Germinal center (tissue), 1 donor: ENCODE results near the gene TPCN2.
"Not testable (repeated sequence)": the region's sequence is repeated elsewhere in the genome, so short reads cannot be mapped to it uniquely, and the experiment has no call there.

Source experiments
- DNase-seq: peaks from one replicate; pipeline ENCODE4 v3.0.0; 2012; ENCODE audit warnings: mixed read lengths, low spot score

Gene TPCN2

DNA sequence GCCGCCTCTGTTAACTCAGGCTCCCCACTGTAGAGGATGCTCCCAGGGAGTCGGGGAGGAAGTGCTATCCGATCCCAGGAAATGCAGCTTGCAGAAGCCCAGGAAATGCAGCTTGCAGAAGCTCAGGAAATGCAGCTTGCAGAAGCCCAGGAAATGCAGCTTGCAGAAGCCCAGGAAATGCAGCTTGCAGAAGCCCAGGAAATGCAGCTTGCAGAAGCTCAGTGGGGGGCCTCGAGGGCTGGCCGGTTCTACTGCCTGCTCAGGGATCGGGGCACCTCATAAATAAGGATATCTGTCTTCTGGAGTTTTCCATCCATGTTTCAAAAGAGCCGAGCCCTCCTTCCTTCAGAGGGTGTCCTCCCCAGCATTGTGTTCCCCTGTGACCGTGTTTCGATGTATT is 81.9 kb downstream of the TPCN2 start:
- no peak for DNase-seq

DNA sequence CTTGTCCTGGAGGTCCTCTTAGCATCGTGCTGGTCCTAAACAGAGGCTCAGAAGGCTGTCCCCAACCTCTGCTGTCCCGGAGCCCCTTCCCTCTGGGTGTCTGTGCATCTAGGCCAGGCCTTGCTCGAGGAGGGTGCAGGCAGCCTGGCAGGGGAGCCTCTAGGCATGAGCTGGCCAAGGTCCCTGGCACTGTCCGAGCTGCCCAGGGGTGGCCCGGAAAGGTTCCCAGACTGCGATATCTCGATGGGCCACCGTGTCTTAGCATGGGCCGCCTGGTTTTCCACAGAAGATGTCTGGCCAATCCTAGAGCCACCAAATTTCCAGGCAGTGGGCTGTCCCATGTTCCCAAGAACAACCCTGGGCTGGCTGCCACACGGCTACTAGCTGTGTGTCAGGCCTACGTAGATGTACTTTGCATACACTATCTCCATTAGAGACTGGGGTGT is 82.4 kb downstream of the TPCN2 start:
- DNase-seq: no peak

DNA sequence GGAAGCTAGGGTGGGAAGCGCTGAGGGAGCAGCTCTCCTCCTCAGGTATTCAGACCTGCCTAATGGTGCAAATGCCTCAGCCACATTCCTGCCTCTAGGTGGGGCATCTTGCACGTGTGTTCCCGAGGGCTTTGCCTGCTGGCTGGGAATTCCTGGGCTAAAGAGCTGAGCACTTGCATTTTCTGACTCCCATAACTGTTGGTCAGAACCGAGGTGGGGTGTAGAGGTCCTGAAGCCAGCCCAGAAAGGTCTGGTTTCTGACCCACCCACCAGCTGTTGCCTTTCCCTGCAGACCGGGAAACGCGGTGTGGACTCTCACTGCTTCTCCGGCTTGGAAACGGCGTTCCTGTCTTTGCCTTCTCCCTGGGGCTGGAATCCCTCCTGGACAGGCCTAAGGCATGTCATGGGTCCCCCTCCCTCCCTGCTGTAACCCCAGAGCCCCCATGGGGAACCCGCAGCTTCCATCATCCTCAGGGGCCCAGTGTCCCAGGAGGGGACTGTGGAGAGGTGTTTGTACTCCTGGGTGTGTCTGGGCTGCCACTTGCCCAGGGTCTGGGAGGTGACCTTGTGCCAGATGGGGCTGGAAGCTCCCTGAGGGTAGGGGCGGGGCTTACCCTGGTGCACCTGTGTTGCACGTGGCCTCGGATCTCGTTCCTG is 83.0 kb downstream of the TPCN2 start:
- no peak for DNase-seq

DNA sequence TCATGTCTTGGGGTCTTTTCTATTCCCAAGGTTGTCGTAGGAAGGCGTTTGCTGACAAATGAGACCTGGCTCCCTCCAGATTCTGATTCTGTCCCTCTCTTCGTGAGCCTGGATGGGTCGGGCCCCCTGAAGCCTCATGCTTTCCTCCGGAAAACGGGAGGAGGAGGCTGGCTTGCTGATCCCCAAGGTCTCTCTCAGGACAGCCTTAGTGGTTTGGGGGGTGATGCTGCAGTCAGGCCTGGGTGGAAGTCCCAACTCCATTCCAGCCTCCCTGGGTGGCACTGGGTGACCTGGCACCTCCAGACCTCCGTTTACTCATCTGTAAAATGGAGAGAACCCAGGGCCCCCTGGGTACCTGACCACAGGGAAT is 83.6 kb downstream of the TPCN2 start:
- DNase-seq: no peak

GRCh38 chr11:69133251-69133650 is 84.5 kb downstream of the TPCN2 start:
- no peak for DNase-seq

DNA sequence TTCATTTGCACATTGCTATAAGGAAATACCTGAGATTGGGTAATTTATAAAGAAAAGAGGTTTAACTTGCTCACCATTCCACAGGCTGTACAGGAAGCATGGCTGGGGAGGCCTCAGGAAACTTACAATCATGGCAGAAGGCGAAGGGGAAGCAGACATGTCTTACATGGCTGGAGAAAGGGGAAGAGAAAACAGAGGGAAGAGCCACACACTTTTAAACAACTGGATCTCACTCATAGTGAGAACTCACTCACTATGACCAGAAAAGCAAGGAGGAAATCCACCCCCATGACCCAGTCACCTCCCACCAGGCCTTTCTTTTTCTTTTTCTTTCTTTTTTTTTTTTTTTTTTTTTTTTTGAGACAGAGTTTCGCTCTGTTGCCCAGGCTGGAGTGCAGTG is 85.5 kb downstream of the TPCN2 start:
- not testable (repeated sequence) for DNase-seq

GRCh38 chr11:69134957-69135356 is 86.2 kb downstream of the TPCN2 start:
- no peak for DNase-seq

DNA sequence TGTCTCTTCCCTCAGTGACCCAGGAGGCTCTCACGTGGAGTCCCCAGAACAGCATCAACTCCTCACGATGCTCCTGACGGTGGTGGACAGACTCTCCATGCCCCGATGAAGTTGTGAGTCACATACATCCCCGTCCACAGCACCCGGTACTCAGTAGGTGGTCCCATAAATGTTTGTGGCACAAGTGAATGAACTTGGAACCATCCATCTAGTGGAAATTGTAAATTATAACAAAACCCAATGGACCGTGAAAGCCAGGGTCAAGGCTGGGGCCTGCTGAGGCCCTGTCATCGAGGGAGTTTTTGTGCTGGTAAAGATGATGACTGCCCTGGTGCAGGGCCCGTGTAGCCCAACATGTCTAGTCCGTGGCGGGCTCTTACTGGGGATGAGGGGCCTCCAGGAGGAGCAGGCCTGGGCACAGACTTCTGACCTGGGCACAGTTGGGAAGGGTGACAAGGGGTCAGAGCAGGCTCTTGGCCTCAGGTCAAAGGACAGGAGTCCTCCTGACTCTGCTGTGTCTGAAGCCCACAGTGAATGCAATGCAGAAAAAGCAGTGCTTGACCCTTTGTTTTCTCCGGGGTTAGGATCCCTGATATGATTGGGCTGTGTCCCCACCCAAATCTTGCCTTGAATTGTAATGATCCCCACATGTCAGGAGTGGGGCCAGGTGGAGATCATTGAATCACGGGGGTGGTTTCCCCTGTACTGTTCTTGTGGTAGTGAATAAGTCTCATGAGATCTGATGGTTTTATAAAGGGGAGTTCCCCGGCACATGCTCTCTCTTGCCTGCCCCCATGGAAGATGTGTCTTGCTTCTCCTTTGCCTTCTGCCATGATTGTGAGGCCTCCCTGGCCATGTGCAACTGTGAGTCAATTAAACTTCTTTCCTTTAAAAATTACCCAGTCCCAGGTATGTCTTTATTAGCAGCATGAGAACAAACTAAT is 87.0 kb downstream of the TPCN2 start:
- no peak for DNase-seq

DNA sequence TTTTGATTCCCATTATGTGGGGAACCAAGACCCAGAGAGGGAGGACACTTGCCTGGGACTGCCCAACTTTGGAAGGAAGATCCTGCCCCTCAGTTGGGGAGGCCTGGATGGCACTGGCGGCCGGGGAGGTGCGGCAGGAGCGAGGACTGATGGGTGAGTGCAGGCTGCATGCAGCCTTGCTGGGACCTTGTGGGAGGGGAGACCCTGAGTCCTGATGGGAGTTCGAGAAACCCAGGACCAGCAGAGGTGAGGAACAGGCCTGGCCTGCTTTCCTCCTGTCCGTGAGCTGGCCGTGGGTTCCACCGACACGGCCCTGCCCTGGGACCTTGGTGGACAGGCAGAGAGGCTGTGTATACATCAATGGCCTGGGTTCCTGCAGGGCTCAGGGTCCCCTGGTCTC is 87.7 kb downstream of the TPCN2 start:
- DNase-seq: no peak

DNA sequence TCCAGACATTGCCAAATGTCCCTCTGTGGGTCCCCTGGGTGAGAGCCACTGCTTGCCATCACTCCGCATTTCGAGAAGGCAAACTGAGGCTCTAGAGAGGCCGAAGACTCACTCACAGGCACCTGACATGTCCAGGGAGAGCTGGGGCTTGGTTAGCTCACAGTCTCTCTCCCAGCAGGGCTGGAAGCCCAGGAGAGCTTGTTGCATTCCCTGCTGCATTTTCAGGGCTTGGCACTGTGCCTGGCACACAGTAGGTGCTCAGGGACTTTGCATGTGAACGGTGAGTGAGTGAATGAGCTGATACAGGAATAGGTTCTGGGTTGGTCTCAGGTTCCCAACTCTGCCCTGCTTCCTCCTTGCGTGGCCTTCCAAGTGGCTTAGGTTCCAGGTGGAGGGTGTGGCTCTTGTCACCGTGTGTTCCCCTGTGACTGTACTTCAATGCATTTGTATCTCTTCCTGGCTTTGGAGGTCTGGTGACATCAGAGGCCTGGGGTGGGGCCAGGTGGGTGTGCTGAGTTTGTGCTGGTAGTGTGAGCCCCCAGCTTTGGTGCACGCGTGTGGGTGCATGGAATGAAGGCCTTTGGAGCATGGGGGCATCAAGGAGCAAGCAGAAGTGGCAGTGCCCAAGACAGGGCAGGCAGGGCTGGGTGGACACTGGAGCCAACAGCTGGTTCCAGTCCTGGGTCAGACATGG is 88.6 kb downstream of the TPCN2 start:
- no peak for DNase-seq

DNA sequence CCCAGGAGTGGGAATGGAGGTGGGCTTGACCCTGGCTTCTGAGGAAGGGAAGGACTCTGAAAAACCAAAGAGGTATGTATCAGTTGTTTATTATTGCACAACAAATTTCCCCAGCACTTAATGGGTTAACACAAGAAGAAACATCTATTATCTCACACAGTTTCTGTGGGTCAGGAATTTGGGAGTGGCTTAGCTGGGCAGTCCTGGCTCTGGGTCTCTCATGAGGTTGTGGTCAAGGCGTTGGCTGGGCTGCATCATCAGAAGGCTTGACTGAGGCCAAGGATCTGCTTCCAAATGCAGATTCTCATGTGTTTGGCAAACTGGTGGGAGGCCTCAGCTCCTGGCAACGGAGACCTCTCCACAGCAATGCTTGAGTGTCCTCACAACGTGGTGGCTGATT is 89.5 kb downstream of the TPCN2 start:
- DNase-seq: no peak

DNA sequence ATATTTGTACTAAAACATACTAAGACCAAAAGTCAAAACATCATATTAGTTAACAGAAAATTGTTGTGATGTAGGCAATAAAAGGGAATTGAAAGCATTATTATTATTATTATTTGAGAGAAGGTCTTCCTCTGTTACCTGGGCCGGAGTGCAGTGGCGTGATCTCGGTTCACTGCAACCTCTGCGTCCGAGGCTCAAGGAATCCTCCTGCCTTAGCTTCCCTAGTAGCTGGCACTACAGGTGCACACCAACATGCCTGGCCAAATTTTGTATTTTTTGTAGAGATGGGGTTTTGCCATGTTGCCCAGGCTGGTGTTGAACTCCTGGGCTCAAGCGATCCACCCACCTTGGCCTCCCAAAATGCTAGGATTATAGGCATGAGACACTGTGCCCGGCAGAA is 91.4 kb downstream of the TPCN2 start:
- not testable (repeated sequence) for DNase-seq

GRCh38 chr11:69140635-69141034 is 91.9 kb downstream of the TPCN2 start:
- DNase-seq: no peak

DNA sequence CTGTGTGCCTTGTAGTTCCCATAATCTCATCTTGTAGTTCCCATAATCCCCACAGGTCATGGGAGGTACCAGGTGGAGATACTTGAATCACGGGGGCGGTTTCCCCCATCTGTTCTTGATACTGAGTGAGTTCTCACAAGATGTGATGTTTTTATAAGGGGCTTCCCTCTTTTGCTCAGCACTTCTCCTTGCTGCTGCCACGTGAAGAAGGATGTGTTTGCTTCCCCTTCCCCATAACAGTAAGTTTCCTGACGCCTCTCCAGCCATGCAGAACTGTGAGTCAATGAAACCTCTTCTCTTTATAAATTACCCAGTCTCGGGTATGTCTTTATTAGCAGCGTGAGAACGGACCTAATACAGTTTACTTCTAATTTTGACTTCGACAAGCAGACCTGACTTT is 93.0 kb downstream of the TPCN2 start:
- DNase-seq: no peak

GRCh38 chr11:69142895-69143294 is 94.2 kb downstream of the TPCN2 start:
- no peak for DNase-seq

DNA sequence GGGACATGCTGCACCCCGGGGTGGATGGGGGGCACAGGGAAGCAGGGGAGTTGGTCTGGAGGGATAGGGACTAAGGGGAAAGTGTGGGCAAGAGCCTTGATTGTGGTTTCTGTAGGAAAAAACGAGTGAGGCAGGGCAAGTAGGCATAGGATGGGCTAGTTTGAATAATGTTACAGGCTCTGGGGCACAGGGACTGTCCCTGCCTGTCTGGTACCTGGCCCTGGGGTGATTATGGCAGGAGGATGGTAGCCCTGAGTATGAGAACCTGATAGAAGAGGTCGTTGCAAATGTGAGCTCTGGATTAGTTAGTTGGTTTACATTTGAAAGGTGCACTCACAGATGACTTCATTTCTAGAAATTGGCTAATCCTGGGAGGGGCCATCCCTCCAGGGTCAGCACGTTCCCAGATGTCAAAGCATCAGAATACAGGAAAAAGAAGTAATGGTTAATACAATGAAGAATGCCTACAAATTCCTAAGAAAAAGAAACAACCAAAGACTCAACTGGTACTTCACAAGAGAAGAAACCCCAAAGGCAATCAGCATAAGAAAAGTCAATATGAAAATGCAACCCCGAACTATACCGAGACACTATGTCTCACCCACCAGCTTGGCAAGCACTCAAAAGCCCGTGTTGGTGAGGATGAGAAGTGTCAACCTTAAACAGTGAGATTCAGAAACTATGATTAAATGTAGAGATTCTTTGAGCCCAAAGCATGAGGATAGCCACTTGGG is 95.8 kb downstream of the TPCN2 start:
- no peak for DNase-seq

- DNase-seq: no peak
These were observed 96.3 kb downstream of the TPCN2 start for GRCh38 chr11:69145050-69145380.

DNA sequence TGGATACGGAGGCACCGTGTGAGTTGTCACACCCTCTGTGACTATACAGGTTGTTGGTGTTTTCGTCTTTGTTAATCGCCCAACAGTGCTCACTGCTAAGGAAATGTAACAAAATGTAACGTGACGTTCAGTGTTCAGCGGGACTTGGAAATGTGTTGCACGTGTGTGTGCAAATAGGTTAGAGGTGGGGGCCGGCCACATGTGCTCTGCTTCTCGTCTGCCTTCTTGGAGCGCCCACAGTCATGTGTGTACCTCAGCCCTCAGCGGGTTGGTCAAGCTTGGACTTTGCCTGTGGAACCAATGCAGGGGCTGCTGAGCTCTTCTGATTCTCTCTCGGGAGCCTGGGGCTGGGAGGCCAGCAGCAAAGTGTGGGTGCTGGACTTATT is 99.6 kb downstream of the TPCN2 start:
- no peak for DNase-seq

DNA sequence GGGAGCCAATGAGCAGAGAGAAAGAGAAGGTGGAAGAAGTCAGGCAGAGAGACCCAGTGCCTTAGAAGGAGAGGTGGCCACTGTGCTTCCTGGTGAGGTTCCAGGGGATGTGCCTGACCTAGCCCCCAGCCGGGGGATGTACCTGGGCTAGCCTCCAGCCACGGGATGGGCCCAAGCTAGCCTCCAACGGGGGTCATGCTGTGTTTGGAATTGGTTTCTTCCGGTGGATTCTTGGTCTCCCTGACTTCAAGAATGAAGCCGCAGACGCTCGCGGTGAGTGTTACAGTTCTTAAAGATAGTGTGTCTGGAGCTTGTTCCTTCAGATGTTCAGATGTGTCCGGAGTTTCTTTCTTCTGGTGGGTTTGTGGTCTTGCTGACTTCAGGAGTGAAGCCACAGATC is 100.1 kb downstream of the TPCN2 start:
- no peak for DNase-seq

GRCh38 chr11:69149338-69150045 is 100.8 kb downstream of the TPCN2 start:
- not testable (repeated sequence) for DNase-seq

- no peak for DNase-seq
These were observed 101.4 kb downstream of the TPCN2 start for GRCh38 chr11:69150175-69150574.

GRCh38 chr11:69151836-69152235 is 103.1 kb downstream of the TPCN2 start:
- DNase-seq: no peak
